NCI-H524 treated with DMSO at 0.1 percent for 48 hours (cell line): ENCODE results near the gene CWC27.
"Not testable (repeated sequence)": the region's sequence is repeated elsewhere in the genome, so short reads cannot be mapped to it uniquely, and the experiment has no call there.

ENCODE experiments used
- DNase-seq: peaks from one replicate; lab custom pipeline; 2025; lab: John Stamatoyannopoulos, UW

Gene CWC27

DNA sequence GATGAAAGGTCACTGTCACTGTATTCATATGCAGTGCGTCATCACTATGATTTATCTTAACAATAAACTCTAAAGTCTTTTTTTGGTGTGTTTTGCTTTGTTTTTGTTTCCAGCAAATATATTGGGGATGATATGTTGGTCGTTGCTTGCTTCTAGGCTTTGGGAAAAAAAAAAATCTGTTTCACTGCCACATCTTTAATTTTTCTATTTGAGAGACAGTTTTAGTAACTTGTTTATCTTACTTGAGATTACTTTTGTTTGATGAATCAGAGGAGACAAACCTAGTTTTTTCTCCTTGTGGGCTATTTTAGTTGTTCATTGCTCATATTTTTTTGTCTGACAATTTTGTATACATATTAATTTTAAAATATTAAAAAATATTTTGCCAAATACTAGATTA, 19.4 kb downstream of the CWC27 start:
- no peak for DNase-seq

DNA sequence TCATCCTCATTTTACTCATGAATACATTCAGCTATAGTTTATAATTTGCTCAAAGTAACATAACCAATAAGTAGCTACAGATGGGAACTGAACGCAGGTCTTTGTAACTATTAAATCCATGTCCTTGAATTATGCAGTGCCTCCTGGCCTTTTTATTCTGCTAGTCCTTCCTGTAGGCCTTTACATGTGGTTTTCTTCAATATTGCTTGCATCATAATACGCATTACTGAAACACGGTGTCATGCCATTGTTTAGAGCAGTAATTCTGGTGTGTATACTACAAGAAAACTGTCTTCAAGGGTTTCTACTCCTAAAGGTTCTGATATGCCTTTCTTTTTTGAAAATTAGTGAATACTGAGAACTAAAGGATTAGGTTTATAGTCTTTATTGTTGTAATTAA, 20.7 kb downstream of the CWC27 start:
- DNase-seq = no peak

DNA sequence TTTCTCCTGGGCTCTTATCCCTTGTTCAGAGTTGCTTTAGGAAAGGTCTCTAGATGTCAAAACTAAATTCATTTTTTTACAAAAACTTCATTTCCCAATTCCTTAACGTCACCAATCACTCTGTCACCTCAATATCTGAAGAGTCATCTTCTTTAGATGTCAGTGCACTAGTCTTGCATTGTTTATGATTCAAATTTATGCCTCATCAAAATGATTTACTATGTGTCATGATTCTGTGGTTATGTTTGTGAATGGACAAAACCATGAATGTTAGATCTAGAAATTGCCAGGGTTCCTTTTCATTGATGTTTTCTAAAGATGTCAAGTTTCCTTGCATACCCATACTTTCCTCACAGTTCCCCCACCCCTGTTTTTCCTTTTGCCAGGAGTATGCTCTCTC, 21.5 kb downstream of the CWC27 start:
- no peak for DNase-seq

DNA sequence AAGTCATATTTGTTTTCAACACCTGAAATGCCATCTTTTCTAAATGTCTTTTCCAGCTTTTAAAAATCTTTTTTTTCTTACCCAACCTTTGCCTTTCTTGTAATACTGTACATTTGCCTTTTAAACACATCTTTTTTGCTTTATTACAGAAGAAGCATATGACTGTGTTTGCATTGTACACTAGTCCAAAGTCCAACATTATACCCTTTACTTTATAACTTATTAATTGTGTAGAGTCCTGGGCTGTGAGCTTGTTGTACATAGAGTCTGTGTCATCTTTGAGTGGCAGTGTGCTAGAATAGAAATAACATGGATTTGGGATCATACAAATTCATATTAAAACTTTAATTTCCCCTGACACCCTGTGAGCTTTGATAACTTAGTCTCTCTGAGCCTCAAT, 23.7 kb downstream of the CWC27 start:
- no peak for DNase-seq

DNA sequence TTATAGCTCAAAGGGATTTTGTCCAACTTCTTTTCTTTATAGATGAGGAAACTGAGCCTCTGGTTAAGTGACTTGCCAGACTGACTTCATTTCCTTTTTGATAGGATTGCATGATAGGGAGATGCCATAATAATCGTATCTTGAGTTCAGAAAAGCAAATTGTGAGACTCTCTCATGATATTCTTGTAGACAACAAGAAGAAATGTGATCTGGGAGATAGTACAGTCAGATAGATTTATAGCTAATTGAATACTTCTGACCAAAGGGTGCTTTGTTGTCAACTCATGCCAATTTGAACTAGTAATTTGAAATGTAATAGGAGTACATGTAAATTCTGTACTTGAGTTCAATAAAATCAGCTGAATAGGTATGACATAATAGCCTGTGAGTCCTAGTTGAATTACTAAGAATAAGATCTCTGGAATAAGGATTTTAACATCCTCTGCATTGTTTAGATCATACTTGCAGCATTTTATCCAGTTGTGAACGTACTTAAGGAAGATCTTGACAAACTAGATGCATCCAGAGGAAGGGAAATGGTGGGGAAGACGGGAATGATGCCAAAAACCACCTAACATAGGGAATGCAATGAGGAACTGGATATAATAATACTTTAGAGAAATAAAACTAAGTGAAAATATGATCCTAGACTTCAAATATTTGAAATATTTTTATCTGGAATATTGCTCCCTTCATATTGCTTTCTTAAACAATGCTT, 25.5 kb downstream of the CWC27 start:
- no peak for DNase-seq

DNA sequence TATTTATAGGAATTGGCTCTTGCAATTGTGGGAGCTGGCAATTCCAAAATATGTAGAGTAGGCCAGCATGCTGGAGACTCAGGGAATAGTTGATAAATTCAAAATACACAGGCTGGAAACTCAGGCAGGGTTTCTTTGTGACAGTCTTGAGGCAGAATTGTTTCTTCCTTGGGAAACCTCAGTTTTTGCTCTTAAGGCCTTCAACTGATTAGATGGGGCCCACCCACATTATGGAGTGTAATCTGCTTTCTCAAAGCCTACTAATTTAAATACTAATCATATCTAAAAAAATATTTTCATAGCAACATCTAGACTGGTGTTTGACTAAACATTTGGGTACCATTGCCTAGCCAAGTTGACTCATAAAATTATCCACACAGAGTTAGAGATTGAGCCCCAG, 27.6 kb downstream of the CWC27 start:
- DNase-seq = no peak

DNA sequence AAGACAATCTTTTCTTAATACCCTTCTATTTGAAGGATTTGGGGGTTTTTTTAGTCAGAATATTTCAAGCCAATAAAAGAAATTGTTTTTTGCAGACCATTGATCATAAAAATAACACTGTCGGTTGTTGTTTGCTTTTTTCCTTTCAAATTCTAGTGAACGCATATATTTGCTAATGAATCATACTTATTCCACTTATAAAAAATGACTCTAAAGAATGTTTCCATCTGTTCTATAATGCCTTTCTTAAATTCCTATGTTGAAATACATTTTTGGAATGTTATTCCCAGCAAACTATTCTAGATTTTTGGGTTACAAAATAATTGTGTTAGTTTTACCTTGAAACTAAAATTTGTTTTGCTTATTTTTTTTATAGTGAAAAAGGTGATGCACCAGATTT, 32.2 kb downstream of the CWC27 start:
- no peak for DNase-seq

DNA sequence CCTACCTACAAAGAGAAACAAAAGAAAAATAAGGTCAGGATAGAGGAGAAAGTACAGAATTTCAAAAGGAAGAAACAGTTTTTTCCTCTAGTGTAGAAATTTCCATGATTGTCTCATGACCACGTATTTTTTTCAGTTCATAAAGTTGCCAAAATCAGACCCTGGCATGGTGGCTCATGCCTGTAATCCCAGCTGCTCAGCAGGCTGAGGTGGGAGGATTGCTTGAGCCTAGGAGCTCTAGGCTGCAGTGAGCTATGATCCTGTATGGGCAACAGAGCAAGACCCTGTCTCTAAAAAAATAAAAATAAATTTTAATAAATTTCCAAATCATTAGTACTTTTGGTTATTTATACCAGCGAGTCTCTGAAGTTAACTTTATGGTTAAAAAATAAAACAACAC, 37.8 kb downstream of the CWC27 start:
- no peak for DNase-seq

DNA sequence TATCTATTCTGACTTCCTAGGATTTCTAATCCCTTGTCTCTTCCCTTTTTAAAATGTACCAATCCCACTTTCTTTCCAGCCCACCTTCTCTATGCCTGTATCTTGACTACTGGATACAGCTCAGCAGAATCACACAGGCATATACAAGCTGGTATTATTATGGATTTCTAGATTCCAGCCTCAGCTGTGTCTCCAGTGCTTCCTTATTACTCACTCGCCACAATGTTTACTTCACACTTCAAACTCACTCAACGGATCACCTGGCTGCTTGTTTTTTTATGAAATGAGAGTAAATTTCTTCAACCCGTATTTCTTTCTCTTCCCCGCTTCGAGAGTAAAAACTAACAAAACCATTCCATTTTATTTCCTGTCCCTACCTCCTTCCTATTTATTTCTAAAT, 38.8 kb downstream of the CWC27 start:
- DNase-seq = no peak

DNA sequence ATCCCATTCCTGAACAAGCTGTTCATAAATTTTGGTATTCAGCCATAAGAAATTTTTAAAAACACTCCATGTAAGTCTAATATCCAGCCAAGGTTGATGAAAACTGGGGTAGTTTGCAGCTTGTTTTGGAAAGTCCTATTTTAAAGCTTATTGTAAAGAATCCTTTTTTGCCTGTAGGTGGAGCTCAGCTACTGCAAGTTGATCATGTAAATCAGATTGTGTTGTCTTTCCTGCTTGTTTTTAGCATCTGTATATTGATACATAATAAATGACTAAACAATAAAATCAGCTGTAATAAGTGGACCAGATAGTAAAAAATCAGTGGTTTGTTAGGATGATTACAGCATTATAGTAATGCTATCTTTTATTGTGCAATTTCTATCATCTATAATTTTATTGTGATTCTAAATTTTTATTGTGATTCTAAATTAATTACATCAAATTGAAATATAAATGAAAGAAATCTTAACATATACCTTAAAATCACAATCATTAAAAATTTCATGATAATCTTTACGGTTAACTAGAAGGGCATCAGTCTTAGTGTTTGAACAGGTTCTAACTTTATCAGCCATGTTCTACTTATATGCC, 42.4 kb downstream of the CWC27 start:
- peak; percentile 26 for DNase-seq

DNA sequence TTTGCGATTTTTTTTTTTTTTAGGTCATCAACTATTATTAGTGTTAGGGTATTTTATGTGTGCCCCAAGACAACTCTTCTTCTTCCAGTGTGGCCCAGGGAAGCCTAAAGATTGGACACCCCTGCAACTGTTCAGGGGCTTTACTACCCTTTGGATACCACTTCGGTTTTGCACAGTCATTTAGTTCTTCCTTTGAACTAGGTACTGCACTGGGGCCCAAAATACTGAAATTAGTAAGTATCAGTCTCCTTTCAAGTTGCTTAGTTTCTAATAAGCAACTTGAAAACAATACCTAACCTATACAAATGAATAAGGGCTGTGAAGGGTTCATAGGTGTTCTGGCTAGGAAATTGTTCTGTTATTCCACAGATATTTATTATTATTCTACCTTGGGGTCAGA, 45.3 kb downstream of the CWC27 start:
- DNase-seq = no peak

DNA sequence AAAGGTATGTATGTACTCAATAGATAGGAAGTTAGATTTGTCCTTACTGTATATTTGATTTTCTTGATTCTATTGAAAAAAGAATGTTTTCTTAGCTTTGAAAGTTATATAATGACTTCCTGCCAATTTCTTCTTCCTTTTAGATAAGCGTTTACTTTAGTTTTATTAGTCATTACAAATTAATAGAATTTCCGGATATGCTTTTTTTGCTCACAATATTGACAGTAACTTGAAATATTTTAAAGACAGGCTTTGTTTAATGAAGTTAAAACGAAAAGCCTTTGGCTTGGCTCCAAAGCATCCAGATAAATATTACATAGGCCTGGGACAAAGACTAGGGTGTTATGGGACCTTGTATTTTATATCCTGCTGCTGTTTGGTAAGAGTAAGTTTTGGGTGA, 49.5 kb downstream of the CWC27 start:
- no peak for DNase-seq

DNA sequence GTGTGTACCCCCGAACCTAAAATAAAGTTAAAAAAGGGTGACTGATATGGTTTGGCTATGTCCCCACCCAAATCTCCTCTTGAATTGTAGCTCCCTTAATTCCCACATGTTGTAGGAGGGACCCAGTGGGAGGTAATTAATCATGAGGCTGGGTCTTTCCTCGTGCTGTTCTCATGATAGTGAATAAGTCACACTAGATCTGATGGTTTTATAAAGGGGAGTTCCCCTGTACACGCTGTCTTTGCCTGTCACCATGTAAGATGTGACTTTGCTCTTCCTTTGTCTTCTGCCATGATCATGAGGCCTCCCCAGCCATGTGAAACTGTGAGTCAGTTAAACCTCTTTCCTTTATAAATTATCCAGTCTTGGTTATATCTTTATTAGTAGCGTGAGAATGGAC, 50.6 kb downstream of the CWC27 start:
- DNase-seq = not testable (repeated sequence)

DNA sequence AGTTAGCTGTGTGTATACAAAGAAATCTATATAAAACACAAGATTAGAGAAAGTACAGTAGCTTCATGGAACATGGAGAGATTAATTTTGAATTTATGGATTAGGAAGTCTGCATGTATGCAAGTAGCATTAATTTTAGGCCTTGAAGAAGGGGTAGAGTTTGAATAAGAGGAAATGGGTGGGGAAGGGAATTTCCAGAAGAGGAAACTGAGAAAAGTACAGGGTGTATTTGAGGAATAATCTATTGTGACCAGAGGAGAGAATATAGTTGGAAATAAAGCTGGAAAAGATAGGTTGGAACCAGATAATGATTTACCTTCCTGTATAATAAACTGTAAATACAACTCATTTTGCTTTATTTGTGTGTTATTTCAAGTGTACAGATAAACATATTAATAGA, 53.6 kb downstream of the CWC27 start:
- DNase-seq = no peak

DNA sequence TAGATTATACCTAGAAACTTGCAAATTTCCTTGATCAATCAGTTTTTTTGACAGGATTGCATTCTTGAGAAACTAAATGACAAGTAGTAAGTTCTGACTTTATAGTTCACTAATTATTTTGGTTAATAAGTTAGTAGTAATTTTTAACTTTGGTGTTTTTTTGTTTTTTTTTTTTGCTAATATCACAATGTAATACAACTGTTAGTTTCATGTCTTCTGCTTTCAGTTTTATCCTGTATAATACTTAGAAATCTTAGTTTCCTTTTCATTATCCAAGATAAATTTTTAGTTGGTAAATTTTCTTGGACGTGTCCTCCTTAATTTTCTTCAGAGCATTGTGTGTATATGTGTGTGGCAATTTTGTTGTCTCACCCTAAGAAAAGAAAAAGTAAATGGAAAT, 57.8 kb downstream of the CWC27 start:
- no peak for DNase-seq

DNA sequence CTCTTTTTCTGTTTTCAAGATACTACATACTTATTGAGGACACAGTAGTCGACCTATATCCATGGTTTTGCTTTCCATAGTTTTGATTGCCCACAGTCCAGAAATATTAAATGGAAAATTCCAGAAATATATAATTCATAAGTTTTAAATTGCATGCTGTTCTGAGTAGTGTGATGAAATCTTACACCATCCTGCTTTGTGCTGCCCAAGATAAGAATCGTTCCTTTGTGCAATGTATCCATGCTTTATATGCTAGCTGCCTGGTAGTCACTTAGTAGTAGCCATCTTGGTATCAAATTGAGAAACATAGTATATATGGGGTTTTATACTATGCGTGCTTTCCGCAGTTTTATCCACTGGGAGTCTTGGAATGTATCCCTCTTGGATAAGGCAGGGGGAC, 59.0 kb downstream of the CWC27 start:
- no peak for DNase-seq

DNA sequence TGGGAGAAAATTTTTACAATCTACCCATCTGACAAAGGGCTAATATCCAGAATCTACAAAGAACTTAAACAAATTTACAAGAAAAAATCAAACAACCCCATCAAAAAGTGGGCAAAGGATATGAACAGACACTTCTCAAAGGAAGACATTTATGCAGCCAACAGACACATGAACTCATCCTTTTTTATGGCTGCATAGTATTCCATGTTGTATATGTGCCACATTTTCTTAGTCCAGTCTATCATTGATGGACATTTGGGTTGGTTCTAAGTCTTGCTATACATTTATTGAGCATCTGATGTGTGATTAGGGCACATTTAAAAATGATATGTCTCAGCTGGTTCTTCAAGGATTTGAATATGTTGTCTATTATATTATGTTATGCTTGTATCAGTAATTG, 61.9 kb downstream of the CWC27 start:
- not testable (repeated sequence) for DNase-seq

DNA sequence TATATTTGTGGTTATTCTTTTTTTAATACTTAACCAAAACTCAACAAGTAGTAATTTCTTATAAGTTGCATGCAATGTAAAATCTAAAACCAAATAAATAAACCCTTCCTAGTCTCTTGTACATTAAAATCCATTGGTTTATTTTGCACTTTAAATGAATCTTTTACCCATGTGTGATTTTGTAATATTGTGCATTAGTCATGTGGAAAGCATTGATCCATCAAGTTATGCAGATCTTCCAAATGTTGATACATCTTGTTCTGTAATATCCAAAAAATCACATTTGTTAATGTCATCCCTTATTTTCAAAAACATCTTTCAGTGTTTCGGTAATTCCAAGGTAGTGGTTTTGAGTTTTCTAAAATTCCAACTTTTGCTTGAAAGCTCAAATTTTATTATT, 63.3 kb downstream of the CWC27 start:
- DNase-seq = no peak

DNA sequence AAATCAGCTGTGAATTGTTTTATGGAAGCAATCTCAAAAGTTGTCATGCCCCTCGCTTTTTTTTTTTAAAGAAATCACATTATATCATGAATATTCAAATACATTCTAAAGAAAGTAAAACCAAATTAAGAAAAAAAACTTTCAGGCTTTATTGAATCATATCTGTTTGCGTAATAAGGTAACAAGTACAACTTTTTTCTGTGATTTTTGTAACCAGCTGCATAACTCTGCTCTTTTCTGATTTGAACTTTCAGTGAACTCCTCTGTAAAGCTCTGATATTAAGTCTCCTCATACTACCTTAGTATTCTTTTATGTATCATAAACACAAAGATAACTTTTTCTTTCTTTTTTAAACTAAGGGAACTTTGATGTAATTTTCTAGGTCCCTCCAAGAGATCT, 65.3 kb downstream of the CWC27 start:
- no peak for DNase-seq

DNA sequence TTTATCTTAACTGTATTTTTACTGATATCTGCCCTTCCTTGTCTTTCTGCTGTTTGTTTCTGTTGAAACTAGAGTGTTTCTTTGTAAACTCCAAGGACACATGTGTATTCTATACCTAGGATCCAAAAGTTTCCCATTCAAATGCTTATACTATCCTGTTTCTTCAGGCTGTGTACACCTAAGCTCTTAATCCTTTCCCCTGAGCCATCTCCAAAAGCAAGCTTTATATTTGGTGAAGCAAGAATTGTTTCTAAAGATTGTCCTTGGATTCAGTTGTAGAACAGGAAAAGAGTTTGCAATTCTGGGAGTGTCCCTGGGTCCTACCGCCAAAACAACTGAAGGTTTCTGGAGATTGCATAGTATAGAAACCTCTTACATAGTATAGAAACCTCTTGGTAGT, 65.9 kb downstream of the CWC27 start:
- DNase-seq = no peak

DNA sequence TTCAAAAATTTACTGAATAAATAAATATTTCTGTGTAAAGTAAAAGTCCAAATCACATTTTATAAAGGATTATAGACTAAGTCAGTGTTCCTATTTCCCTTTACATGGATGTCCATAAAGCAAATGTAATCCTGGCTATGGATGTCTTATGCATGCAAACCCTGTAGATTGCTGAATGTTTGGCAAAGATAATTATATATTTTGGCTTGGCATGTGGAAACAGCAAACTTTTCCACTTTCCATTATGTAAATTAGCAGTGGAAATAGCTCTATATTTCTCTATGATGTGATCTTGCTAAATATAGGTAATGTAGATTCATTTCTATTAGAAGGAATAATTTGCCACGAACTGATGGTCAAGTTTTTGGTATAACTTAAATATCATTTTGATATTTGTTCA, 66.5 kb downstream of the CWC27 start:
- no peak for DNase-seq

DNA sequence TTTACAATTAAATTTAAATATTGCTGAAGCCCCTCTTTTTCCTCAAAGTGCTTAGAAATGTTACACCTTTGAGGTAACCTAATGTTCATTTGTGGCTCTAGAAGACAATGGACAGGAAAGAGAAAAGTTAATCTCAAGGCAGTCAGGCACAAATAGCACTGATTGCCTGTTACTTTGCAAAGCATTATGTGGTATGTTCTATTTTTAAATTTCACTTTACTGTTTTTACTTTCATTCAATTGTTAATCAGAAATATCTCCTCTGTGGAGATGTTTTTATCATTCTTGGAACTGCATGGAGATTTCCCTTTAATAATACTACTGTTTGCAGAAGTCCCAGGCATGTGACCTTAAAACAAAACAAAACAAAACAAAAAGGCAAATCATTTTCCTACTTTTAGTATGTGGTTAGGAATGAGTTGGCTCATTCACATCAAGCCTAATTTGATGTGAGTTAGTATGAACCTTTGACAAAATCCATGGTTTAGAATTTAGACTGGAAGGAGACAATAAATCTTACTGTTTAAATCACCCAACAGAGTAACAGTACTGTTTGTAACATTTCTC, 67.5 kb downstream of the CWC27 start:
- no peak for DNase-seq

DNA sequence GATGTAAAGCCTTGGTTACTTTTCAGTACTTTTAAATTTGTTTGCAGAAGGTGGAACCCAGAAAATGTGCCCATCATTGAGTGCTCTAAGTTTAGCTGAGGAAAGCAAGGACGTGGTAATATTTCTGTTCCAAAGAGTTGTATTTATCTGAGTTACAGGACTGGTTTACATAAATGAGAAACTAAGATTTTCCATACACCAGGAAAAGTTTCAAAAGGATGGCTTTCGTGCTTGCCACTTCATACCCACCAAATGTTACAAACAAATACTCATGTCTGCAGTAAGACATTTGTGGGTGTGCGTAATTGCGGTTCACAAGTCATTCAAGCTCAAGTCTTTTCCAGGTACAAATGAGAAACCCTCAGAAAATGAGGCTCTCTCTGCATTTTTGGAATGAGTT, 68.1 kb downstream of the CWC27 start:
- DNase-seq = no peak

DNA sequence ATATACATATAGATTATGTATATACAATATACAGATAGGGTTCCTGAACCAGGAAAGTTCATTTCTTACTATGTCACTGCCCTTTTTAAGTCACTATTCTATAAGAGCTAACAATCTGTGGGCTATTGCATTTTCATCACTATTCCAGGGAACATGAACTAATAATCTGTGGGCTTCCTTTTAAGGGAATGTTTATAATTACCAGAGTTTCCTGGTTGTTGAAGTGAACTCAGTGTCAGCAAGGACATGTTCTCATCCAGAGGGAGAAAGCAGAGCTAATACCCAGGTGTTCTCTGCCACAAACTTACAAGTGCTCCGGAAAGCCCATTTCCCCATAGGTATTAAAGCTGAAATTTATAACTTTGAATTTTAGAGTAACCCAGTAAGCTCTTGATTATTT, 69.6 kb downstream of the CWC27 start:
- no peak for DNase-seq
